HG03521 (cell line): Measurements from ENCODE around the gene RIMBP3B.
"Not testable (repeated sequence)": the region's sequence is repeated elsewhere in the genome, so short reads cannot be mapped to it uniquely, and the experiment has no call there.

ENCODE experiments used
- ATAC-seq: cut with Tn5 transposase; IDR thresholded peaks from one replicate; pipeline ENCODE4 v1.9.1; 2021; ENCODE audit warnings: mild to moderate bottlenecking, moderate library complexity; ENCODE audit not compliant: unreplicated experiment

RIMBP3B gene

GRCh38 chr22:21383701-21384467, at the start of gene RIMBP3B:
TSS of gene RIMBP3B (plus strand) at chr22:21383751. CDS start at chr22:21383859, 108 bp downstream.
- not testable (repeated sequence) for ATAC-seq

- not testable (repeated sequence) for ATAC-seq
Measured at GRCh38 chr22:21357527-21357926, 26.0 kb upstream of the RIMBP3B start.

- not testable (repeated sequence) for ATAC-seq
Measured at GRCh38 chr22:21360525-21360924, 23.0 kb upstream of the RIMBP3B start.

GRCh38 chr22:21362473-21362872, 21.1 kb upstream of the RIMBP3B start:
- ATAC-seq, result not testable (repeated sequence)

- ATAC-seq, result not testable (repeated sequence)
Measured at GRCh38 chr22:21363061-21363460, 20.5 kb upstream of the RIMBP3B start.

- not testable (repeated sequence) for ATAC-seq
Measured at GRCh38 chr22:21363803-21364202, 19.7 kb upstream of the RIMBP3B start.

- ATAC-seq, result not testable (repeated sequence)
Measured at GRCh38 chr22:21364362-21364761, 19.2 kb upstream of the RIMBP3B start.

- not testable (repeated sequence) for ATAC-seq
Measured at GRCh38 chr22:21365337-21365736, 18.2 kb upstream of the RIMBP3B start.

- ATAC-seq, result not testable (repeated sequence)
Measured at GRCh38 chr22:21368603-21369310, 14.8 kb upstream of the RIMBP3B start.

- ATAC-seq, result not testable (repeated sequence)
Measured at GRCh38 chr22:21375880-21376279, 7.7 kb upstream of the RIMBP3B start.

GRCh38 chr22:21384468-21385357, 1.2 kb downstream of the RIMBP3B start:
- not testable (repeated sequence) for ATAC-seq

- not testable (repeated sequence) for ATAC-seq
Measured at GRCh38 chr22:21389480-21389879, 5.9 kb downstream of the RIMBP3B start.

GRCh38 chr22:21390013-21390412, 6.5 kb downstream of the RIMBP3B start:
- not testable (repeated sequence) for ATAC-seq

- ATAC-seq, result not testable (repeated sequence)
Measured at GRCh38 chr22:21394613-21395012, 11.1 kb downstream of the RIMBP3B start.

- not testable (repeated sequence) for ATAC-seq
Measured at GRCh38 chr22:21401197-21401969, 17.8 kb downstream of the RIMBP3B start.

- not testable (repeated sequence) for ATAC-seq
Measured at GRCh38 chr22:21402763-21403314, 19.3 kb downstream of the RIMBP3B start.

- not testable (repeated sequence) for ATAC-seq
Measured at GRCh38 chr22:21407139-21407538, 23.6 kb downstream of the RIMBP3B start.

GRCh38 chr22:21407792-21408191, 24.2 kb downstream of the RIMBP3B start:
- ATAC-seq, result not testable (repeated sequence)

GRCh38 chr22:21416375-21416774, 32.8 kb downstream of the RIMBP3B start:
- ATAC-seq, result not testable (repeated sequence)
